HL-60/S4 treated with phorbol 12-myristate 13-acetate at 8.2 ng/mL for 4 days and 3 days (cell line): ENCODE results near the gene ELMO1.

Experiments
- in situ Hi-C: fragments of 300-500 bp; cut with MboI; formaldehyde crosslinking; loops from 2 replicates; pipeline ENCODE4 v1.15.0; 2022; ENCODE audit warnings: low sequenced_read_pairs

ELMO1 gene

DNA sequence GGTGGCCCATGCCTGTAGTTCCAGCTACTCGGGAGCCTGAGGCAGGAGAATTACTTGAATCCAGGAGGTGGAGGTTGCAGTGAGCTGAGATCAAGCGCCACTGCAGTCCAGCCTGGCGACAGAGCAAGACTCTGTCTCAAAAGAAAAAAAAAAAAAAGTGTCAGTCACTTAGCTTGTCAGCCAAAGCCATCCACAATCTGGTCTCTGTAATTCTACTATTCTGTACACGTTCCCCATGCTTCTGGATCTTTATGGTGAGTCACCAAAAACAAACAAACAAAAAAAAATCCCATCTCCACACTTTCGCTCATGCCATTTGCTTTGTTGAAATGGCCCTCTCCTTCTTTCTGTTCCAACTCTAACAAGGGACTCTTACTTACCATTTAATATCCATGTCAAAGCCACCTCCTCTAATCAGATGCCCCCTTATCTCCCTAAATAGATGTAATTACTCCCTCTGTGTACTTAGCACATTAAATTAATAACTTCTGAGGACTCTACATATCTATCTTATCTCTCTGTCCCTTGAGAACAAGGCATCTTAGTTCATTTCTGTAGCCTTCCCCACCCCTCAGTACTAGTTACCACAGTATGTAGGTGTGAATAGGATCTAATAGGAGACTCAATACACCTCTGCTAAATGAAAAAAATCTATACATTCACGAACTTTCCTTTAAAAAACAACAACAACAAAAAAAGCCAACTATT lies 128.4 kb downstream of the ELMO1 start:
- in situ Hi-C loops = no loop called here

DNA sequence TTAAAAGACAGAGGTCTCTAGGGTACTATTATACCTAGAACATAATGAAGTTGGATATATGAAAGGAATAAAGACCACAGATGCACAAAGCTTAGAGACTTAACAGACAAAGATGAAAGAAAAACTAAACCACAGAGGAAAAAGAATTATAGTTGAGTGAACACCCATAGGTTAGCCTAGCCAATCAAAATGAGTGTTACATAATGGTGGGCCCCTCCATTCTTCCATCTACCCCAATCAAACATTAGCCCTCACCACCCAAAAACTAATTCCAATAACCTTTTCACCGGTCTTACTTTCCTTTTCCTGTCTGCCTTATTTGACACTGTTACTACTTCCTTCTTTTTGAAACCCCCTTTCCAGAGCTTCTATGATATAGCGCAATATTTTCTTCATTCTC lies 130.1 kb downstream of the ELMO1 start:
- in situ Hi-C loops = no loop called here

DNA sequence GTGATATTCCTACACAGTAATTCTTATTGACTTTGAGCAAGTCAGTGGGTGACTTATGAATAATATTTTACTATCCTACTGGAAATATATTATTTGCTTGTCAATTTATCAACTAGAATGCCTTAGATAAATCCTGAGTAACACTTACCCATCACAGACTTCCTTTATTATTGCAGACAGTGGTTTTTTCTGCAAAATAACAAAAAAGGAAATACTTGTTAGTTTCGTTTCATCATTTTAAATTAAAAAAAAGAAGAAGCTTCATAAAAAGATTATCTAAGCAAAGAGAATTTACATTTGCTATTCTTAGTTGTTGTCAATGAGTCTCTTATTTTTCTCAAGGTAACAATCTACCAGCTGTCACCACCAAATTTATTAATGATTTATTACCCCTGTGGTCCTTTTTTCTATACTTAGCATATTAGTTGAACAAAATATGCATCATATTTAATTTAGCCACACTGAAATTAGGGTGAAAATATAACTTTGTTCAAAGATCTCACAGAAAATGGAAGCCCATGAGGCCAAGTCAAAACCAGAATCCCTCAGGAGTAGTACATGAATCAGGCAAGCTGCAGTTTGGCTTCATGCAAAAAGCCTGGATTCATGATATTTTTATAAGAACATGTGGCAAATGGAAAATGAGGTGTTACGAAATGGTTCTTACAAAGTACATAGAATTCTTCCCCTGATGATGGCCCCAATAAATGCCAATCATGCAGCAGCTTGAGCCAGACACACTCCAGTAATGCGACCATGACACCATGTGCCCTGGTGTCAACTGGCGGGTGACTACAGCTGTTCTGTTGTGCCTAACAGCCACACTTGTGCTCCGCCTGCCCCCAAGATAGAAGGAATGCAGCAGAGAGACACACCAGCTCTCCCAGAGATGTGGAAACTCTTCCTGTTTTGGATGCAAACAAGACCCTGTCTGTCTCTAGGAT lies 132.6 kb downstream of the ELMO1 start:
- in situ Hi-C loops = no loop called here

DNA sequence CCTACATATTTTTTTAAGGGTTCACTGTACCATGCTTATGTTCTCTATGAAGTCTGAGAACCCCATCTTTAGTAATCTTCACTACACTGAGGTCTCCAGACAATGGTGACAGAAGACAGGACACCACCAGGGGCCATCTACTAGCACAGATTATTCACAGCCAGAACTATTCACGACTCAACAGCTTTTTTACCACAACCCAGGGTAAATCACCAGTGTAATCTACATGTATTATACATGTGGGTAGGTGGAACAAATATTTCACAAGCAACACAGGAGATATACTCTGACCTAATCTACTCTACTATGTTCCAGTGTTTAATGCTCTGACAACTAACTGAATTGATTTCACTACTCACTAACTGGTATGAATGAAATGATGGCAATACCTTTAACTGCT lies 136.1 kb downstream of the ELMO1 start:
- in situ Hi-C loops = no loop called here

DNA sequence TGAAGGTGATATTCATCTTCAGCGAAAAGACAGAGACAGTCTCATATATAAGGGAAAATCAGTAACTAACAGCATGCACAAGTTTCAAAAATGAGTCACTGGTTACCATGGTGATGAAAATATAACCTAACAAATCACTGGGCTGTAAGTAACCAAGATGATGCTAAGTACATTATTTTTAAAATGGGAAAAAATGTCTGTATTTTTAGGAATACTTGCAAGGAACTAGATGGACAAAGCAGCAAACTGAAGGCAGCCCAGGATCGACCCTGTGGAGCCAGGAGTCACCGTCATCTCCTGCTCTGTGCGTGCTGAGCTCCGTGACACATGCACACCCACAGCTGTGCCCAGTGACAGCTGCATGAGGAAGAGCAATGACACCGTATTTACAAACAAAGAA lies 137.3 kb downstream of the ELMO1 start:
- in situ Hi-C loops = no loop called here

GRCh38 chr7:37310327-37311080 lies 138.2 kb downstream of the ELMO1 start:
- in situ Hi-C loops = no loop called here

DNA sequence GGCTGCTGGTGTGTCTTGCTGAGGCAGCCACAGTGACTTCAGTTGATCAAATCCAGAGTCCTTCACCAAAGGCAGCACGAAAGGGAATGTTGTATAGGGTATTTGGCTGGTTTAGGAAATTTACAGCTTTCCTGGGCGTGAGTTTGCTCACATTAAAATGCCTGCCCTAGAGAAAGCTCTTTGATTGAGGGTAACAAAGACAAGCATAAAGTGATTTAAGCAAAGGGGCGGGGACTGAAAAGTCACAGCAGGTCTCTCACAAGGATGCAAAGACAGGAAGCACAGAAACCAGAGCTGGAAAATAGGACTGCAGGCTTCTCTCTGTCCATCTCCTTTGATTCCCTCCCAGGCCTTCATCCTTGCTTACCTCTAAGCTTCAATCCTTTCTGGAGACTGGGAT lies 139.2 kb downstream of the ELMO1 start:
- in situ Hi-C loops = no loop called here

GRCh38 chr7:37304921-37305320 lies 143.7 kb downstream of the ELMO1 start:
- in situ Hi-C loops = no loop called here

DNA sequence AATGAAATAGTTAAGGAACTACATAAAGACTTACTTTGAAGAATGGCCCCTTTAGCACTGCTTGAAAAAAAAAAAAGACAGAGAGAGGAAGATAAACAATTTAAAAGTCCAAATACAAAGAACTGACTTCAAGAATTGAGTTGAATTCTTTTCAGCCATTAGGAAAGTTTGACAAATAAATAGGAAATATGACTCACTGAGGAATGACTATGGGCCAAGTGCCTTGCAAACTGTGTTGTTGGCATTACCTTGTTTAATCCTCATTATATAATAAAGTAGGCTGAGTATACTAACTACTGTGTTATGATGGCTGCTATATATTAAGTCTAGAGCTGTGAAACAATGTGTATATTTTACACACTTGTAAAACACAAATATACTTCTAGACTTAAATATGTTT lies 151.1 kb downstream of the ELMO1 start:
- in situ Hi-C loops = no loop called here

GRCh38 chr7:37295401-37295800 lies 153.3 kb downstream of the ELMO1 start:
- in situ Hi-C loops = no loop called here

DNA sequence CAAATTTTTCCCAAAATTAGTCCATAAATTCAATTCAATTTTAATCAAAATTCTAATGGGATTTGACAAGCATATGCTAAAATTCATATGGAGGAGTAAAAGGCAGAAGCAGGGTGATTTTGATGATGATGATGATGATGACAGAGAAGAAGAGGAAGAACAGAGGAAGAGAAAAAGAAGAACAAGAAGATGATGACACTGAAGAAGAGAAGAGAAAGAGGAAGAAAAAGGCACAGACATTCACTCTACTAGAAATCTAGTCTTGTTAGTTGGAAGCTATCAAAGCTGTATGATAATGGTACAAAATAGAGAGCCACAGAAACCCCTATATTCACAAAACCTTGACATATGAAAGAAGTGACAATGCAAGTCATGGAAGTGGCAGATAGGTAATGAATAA lies 157.9 kb downstream of the ELMO1 start:
- in situ Hi-C loops = no loop called here

- in situ Hi-C loops = no loop called here
Measured at GRCh38 chr7:37289781-37290180, 158.9 kb downstream of the ELMO1 start.

GRCh38 chr7:37289367-37289766 lies 159.3 kb downstream of the ELMO1 start:
- in situ Hi-C loops = no loop called here

GRCh38 chr7:37287131-37287855 lies 161.4 kb downstream of the ELMO1 start:
- in situ Hi-C loops = no loop called here

GRCh38 chr7:37286454-37286832 lies 162.2 kb downstream of the ELMO1 start:
- in situ Hi-C loops = no loop called here

GRCh38 chr7:37285706-37286453 lies 162.8 kb downstream of the ELMO1 start:
- in situ Hi-C loops = no loop called here

DNA sequence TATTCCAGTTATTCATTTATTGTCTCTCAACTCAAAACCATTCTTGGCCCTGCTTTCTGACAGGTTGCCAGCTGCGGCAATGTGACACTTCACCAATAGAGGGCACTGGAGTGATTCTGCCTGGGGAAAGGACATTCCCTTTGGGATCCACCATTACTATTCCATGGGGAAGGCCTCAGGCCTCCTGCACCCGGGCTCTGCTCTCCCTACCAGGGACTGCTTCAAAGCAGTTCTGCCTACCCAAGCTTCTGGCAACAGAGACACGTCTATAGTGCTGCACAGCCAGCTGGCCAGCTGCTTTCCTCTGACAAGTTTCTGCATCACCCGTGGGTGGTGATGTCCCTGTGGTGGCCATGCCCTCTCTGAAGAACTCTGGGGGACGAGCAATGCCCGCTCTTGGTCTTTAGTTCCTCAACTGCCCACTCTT lies 163.8 kb downstream of the ELMO1 start:
- in situ Hi-C loops = no loop called here

GRCh38 chr7:37284285-37284684 lies 164.4 kb downstream of the ELMO1 start:
- in situ Hi-C loops = no loop called here

GRCh38 chr7:37283716-37284115 lies 164.9 kb downstream of the ELMO1 start:
- in situ Hi-C loops = no loop called here

GRCh38 chr7:37282927-37283326 lies 165.7 kb downstream of the ELMO1 start:
- in situ Hi-C loops = no loop called here
